Mesangial cell (primary cell): ENCODE results near the gene NONO. TPM values are rescaled to one million over a fixed set of nuclear protein-coding genes. Genes with fewer than 3 reads are reported as not detected.

Experiments
- total RNA-seq: library from RNA; depleted of rRNA; stranded (reverse); fragments of >200 nt; gene quantifications from 2 replicates; pipeline ENCODE4 v1.2.3, GENCODE V29; 2015

NONO gene, protein sequence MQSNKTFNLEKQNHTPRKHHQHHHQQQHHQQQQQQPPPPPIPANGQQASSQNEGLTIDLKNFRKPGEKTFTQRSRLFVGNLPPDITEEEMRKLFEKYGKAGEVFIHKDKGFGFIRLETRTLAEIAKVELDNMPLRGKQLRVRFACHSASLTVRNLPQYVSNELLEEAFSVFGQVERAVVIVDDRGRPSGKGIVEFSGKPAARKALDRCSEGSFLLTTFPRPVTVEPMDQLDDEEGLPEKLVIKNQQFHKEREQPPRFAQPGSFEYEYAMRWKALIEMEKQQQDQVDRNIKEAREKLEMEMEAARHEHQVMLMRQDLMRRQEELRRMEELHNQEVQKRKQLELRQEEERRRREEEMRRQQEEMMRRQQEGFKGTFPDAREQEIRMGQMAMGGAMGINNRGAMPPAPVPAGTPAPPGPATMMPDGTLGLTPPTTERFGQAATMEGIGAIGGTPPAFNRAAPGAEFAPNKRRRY
- total RNA-seq, result 295 and 311 TPM in 2 replicates

GRCh38 chrX:71283403-71284143 lies at the start of gene NONO:
NONO (plus strand) TSS chrX:71283635; CDS start chrX:71290638, 7,003 bp downstream.

DNA sequence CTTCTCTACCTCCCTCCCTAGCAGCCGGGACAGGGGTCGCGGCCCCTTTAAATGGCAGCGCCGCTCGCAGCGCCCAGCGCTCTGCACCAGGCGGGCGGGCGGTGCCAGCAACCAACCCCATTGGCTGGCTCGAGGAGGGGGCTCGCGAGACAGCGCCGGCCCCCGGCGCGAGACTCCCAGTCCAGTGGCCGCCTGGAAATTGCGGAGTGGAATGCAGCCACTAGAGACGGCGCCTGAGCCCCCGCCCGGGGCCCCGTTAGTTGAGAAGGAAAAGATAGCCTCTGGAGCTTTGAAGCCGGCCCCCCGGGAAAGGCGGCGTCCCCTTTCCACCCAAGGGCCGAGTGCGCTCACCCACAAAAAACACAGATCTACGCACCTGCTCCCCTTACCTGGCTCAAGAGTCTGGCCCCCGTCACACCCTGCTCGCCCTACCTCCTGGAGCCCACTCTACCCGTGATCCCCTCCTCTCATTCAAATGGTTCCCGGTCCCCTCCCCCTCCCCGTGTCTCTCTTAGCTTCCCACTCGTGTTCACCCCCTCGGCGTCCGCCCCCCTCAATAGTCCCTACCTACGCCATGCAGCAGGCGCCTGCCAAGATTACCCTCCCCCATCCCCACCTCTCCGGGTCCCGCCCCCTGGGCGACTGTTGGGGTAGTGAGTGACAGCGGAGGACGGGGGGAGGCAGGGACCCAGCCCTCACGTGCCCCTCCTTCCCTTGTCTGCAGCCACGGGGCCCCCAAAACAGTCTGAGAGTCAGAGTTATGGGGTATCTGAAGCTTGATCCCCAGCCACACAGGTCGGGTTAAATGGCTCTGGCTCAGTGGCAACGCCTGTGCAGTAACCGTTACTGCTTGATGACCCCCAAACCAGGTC lies 29.1 kb upstream of the NONO start, which contains the start of gene ZMYM3:
TSS of gene ZMYM3 (minus strand) at position 49 of the 872 bp plus-strand sequence. CDS start 885 bp downstream, outside the sequence.

GRCh38 chrX:71301195-71301924 lies 17.9 kb downstream of the NONO start, which contains the start of gene ITGB1BP2:
ITGB1BP2 (plus strand) TSS chrX:71301750; CDS start chrX:71301807, 57 bp downstream.

Other genes with a start within 250 kb of the NONO start
- 49.0 and 50.8 TPM in 2 replicates for gene SNX12, start 215.3 kb upstream of the NONO start, total RNA-seq
- 1.6 and 6.6 TPM in 2 replicates for gene FOXO4, start 187.8 kb upstream of the NONO start, total RNA-seq
- gene CXorf65, start 176.9 kb upstream of the NONO start, total RNA-seq, result not detected in 2 replicates
- not detected in 2 replicates for gene IL2RG, start 172.1 kb upstream of the NONO start, total RNA-seq
- gene MED12, start 165.0 kb upstream of the NONO start, total RNA-seq, result 19.6 and 42.5 TPM in 2 replicates
- 0.16 and 0.89 TPM in 2 replicates for gene NLGN3, start 138.8 kb upstream of the NONO start, total RNA-seq
- gene GJB1, start 60.4 kb upstream of the NONO start, total RNA-seq, result 0.25 TPM in 1 of 2 replicates, not detected in the other
- 21.8 and 32.7 TPM in 2 replicates for gene ZMYM3, start 29.5 kb upstream of the NONO start, total RNA-seq
- gene ITGB1BP2, start 18.1 kb downstream of the NONO start, total RNA-seq, result 0.38 and 1.6 TPM in 2 replicates
- gene TAF1, start 82.7 kb downstream of the NONO start, total RNA-seq, result 8.5 and 17.6 TPM in 2 replicates
- 27.4 and 73.7 TPM in 2 replicates for gene OGT, start 249.5 kb downstream of the NONO start, total RNA-seq